Endothelial cell of umbilical vein (primary cell): ENCODE data around the gene AMMECR1. TPM values are rescaled to one million over a fixed set of nuclear protein-coding genes. Genes with fewer than 3 reads are reported as not detected.

Source experiments
- BruUV-seq: library from RNA; stranded (reverse); fragments of 400-500 nt; replicated peaks from 2 replicates; lab custom pipeline; 2021; lab: Mats Ljungman, UMichigan
- CTCF ChIA-PET: fragments of 300-600, 350-600 bp; sonication (Branson Sonifier 250); formaldehyde crosslinking; loops from one replicate; lab custom pipeline; 2021; ENCODE audit warnings: antibody characterized with exemption, inconsistent platforms; lab: Charles Lee
- POLR2A ChIA-PET: fragments of 300-600, 350-600 bp; sonication (Branson Sonifier 250); formaldehyde crosslinking; loops from one replicate; lab custom pipeline; 2021; ENCODE audit warnings: antibody characterized with exemption, inconsistent platforms; lab: Charles Lee
- DNase-seq: peaks from one replicate; pipeline ENCODE4 v3.0.0-alpha.2; 2011; ENCODE audit warnings: low read depth, low spot score
- FAIRE-seq: peaks from 2 replicates; lab custom pipeline; 2011; peaks lifted over from hg19 to GRCh38; lab: Jason Lieb, UNC
- H2AFZ ChIP-seq: 2 replicates; pipeline ENCODE4 v1.6.0; 2012; ENCODE audit warnings: low read depth, low read length, control low read depth, inconsistent platforms
- H3K27ac ChIP-seq: 2 replicates; pipeline ENCODE4 v1.5.1; 2011; ENCODE audit warnings: low read depth, mild to moderate bottlenecking, control low read depth, low read length, moderate library complexity; ENCODE audit not compliant: insufficient read depth
- H3K27me3 ChIP-seq, 2 experiments: 2 replicates each; pipeline versions ENCODE4 v1.6.0 to v1.6.1; 2011; ENCODE audit warnings: low read length in 2 of 2, mixed read lengths in 1 of 2; ENCODE audit not compliant: control insufficient read depth in 2 of 2, insufficient read depth in 2 of 2
- H3K36me3 ChIP-seq, 2 experiments: 2 replicates in 1 of 2; 3 replicates in 1 of 2; pipeline ENCODE4 v1.5.1; 2011; ENCODE audit warnings: low read length in 2 of 2, mild to moderate bottlenecking in 1 of 2, moderate library complexity in 1 of 2; ENCODE audit not compliant: control insufficient read depth in 2 of 2, insufficient read depth in 2 of 2; ENCODE audit errors: extremely low read depth in 1 of 2
- H3K4me1 ChIP-seq: 3 replicates; pipeline ENCODE4 v1.5.1; 2011; ENCODE audit warnings: mild to moderate bottlenecking, low read length; ENCODE audit not compliant: control insufficient read depth, insufficient read depth; ENCODE audit errors: extremely low read depth
- H3K4me2 ChIP-seq: 2 replicates; pipeline ENCODE4 v1.6.1; 2011; ENCODE audit warnings: low read length, control low read depth, mixed read lengths; ENCODE audit not compliant: insufficient read depth
- H3K4me3 ChIP-seq, 3 experiments: fragments of 200-600 bp in 1 of 3; sonication (generic), shearing (Covaris generic) in 1 of 3; replicated peaks in 1 of 3; 2 replicates each; pipeline ENCODE4 v1.5.1; 2011 to 2016; ENCODE audit warnings: control low read depth in 3 of 3, low read length in 3 of 3, mild to moderate bottlenecking in 2 of 3, inconsistent platforms in 1 of 3, low read depth in 1 of 3, moderate library complexity in 1 of 3; ENCODE audit not compliant: insufficient read depth in 1 of 3
- H3K79me2 ChIP-seq: 2 replicates; pipeline ENCODE4 v1.6.0; 2012; ENCODE audit warnings: low read length, inconsistent platforms; ENCODE audit not compliant: control insufficient read depth, insufficient read depth
- H3K9ac ChIP-seq: replicated peaks from 2 replicates; pipeline ENCODE3; 2011; ENCODE audit warnings: low read length, control low read depth; ENCODE audit not compliant: insufficient read depth; ENCODE audit errors: extremely low read depth
- H3K9me1 ChIP-seq: replicated peaks from 3 replicates; pipeline ENCODE4 v1.6.0; 2011; ENCODE audit warnings: mild to moderate bottlenecking, low read length; ENCODE audit not compliant: control insufficient read depth, insufficient read depth; ENCODE audit errors: extremely low read depth
- H3K9me3 ChIP-seq: replicated peaks from 2 replicates; pipeline ENCODE4 v1.5.1; 2012; ENCODE audit warnings: low read length, inconsistent platforms; ENCODE audit not compliant: control insufficient read depth, insufficient read depth
- H4K20me1 ChIP-seq: replicated peaks from 2 replicates; pipeline ENCODE3; 2011; ENCODE audit warnings: mild to moderate bottlenecking, low read length; ENCODE audit not compliant: control insufficient read depth, insufficient read depth; ENCODE audit errors: extremely low read depth
- EZH2 ChIP-seq: IDR thresholded peaks from 2 replicates; pipeline ENCODE4 v1.6.1; 2012; ENCODE audit warnings: borderline replicate concordance, low read depth, mild to moderate bottlenecking, moderate library complexity, low read length, inconsistent platforms; ENCODE audit not compliant: severe bottlenecking
- FOS ChIP-seq: IDR thresholded peaks from 2 replicates; pipeline ENCODE4 v1.6.1; 2011; ENCODE audit warnings: mild to moderate bottlenecking, low read length, moderate library complexity, borderline replicate concordance; ENCODE audit not compliant: insufficient read depth
- GATA2 ChIP-seq: IDR thresholded peaks from 2 replicates; pipeline ENCODE4 v1.7.0; 2011; ENCODE audit warnings: low read depth, mild to moderate bottlenecking, moderate library complexity, mixed read lengths, low read length; ENCODE audit not compliant: insufficient read length, insufficient read depth
- JUN ChIP-seq: IDR thresholded peaks from 2 replicates; pipeline ENCODE4 v1.6.1; 2011; ENCODE audit warnings: borderline replicate concordance, low read depth; ENCODE audit not compliant: insufficient read length, insufficient read depth
- MAX ChIP-seq: IDR thresholded peaks from 2 replicates; pipeline ENCODE4 v1.6.1; 2011; ENCODE audit not compliant: insufficient read depth, insufficient read length
- MYC ChIP-seq: IDR thresholded peaks from one replicate; pipeline ENCODE4 v1.6.1; 2011; ENCODE audit warnings: mild to moderate bottlenecking, low read depth, low read length
- POLR2A ChIP-seq: IDR thresholded peaks from 2 replicates; pipeline ENCODE4 v1.6.1; 2012; ENCODE audit warnings: low read depth, mild to moderate bottlenecking, control low read depth, low read length
- POLR2AphosphoS5 ChIP-seq: IDR thresholded peaks from 2 replicates; pipeline ENCODE4 v1.6.1; 2012; ENCODE audit warnings: low read depth, mild to moderate bottlenecking, control low read depth, low read length, moderate library complexity; ENCODE audit not compliant: insufficient read depth
- dilution Hi-C: fragments of 300-500 bp; cut with MboI; formaldehyde crosslinking; loops from one replicate; pipeline ENCODE4 v1.15.0; 2019; ENCODE audit warnings: low sequenced_read_pairs; ENCODE audit not compliant: extremely low pct_ligation_motif_present
- intact Hi-C: fragments of 100-400 bp; cut with micrococcal nuclease; formaldehyde crosslinking; loops from one replicate; pipeline ENCODE4 v1.10.0; 2022
- polyA plus RNA-seq, 4 experiments: library from polyadenylated mRNA; depleted of rRNA in 3 of 4; stranded (reverse) in 3 of 4; unstranded in 1 of 4; fragments of >200 nt; gene quantifications; 2 replicates each; pipeline versions ENCODE4 v1.2.1 to v1.2.3, GENCODE V29; 2011 to 2012; ENCODE audit warnings: missing spikeins in 1 of 4
- total RNA-seq: library from RNA; stranded (reverse); gene quantifications from 2 replicates; pipeline ENCODE4 v1.2.3, GENCODE V29; 2021
- TF ChIP-seq, protein P1 (sequence below), 2 donors: IDR thresholded peaks; 1 replicate in 1 of 2; 2 replicates in 1 of 2; pipeline ENCODE4 v1.5.1; 2011; ENCODE audit warnings: low read length in 2 of 2, mild to moderate bottlenecking in 2 of 2, moderate library complexity in 2 of 2, control low read depth in 1 of 2, inconsistent platforms in 1 of 2, low read depth in 1 of 2; ENCODE audit not compliant: insufficient read depth in 1 of 2; ENCODE audit errors: extremely low read depth in 1 of 2

AMMECR1 gene
- total and polyA plus RNA-seq, 2 donors (not counting 3 experiments of a cell fraction or from before 2014, with no cell fraction given), result 3.6 to 6.9 TPM

GRCh38 chrX:110178179-110178865 lies 139.6 kb downstream of the AMMECR1 start:
- no peak for TF ChIP-seq EZH2
- TF ChIP-seq POLR2A, result no peak
- TF ChIP-seq, protein P1, sequence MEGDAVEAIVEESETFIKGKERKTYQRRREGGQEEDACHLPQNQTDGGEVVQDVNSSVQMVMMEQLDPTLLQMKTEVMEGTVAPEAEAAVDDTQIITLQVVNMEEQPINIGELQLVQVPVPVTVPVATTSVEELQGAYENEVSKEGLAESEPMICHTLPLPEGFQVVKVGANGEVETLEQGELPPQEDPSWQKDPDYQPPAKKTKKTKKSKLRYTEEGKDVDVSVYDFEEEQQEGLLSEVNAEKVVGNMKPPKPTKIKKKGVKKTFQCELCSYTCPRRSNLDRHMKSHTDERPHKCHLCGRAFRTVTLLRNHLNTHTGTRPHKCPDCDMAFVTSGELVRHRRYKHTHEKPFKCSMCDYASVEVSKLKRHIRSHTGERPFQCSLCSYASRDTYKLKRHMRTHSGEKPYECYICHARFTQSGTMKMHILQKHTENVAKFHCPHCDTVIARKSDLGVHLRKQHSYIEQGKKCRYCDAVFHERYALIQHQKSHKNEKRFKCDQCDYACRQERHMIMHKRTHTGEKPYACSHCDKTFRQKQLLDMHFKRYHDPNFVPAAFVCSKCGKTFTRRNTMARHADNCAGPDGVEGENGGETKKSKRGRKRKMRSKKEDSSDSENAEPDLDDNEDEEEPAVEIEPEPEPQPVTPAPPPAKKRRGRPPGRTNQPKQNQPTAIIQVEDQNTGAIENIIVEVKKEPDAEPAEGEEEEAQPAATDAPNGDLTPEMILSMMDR (IDR thresholded peaks at IDR 0.05; ENCODE audit: extremely low read depth in 1 of 2, insufficient read depth in 1 of 2, low read depth in 1 of 2, low read length in 2 of 2), result no peak
- no peak for TF ChIP-seq FOS
- TF ChIP-seq MYC, result no peak
- DNase-seq, result no peak
- dilution Hi-C loops (no loop called here), intact Hi-C loops (no loop called here)
- Histone ChIP-seq H3K4me3 (no peak overlapping the region), H3K27me3 (no peaks in the 10 kb centered on the region), H3K9me1 (no peaks in the 10 kb centered on the region), H3K4me1 (peaks cover 3% of the 10 kb centered on the region), H3K79me2 (no peaks in the 10 kb centered on the region), H3K9ac (no peak overlapping the region), H3K36me3 (no peaks in the 10 kb centered on the region), H3K27ac (no peak overlapping the region), H4K20me1 (no peaks in the 10 kb centered on the region), H2AFZ (no peak overlapping the region), H3K9me3 (no peaks in the 10 kb centered on the region), H3K4me2 (no peak overlapping the region)
- ChIA-PET POLR2A (no interaction called here), CTCF (interaction anchor here (1.5 to 2.5 kb wide), 3 partner anchors 10 to 31 kb away, joined by 3 to 11 read pairs (median 4); no protein-coding TSS in a partner anchor)
- BruUV-seq, result no TSS peak
- FAIRE-seq, result no peak

GRCh38 chrX:110175696-110176095 lies 142.2 kb downstream of the AMMECR1 start:
- H3K4me1 ChIP-seq, result peaks cover 6% of the 10 kb centered on the region
- FAIRE-seq, result no peak
- intact Hi-C loops, result no loop called here
- dilution Hi-C loops, result no loop called here
- no peak overlapping the region for H3K9ac ChIP-seq
- no peak overlapping the region for H3K27ac ChIP-seq
- no peaks in the 10 kb centered on the region for H3K9me3 ChIP-seq
- no TSS peak for BruUV-seq
- H3K79me2 ChIP-seq, result no peaks in the 10 kb centered on the region
- no peaks in the 10 kb centered on the region for H4K20me1 ChIP-seq
- TF ChIP-seq POLR2A, result no peak
- no peak for TF ChIP-seq POLR2AphosphoS5
- TF ChIP-seq MYC, result no peak
- TF ChIP-seq EZH2, result no peak
- no peak for TF ChIP-seq JUN
- no peak for TF ChIP-seq FOS
- TF ChIP-seq, protein P1 (IDR thresholded peaks at IDR 0.05; ENCODE audit: extremely low read depth in 1 of 2, insufficient read depth in 1 of 2, low read depth in 1 of 2, low read length in 2 of 2), result no peak
- no peak for TF ChIP-seq GATA2
- TF ChIP-seq MAX, result no peak
- H3K27me3 ChIP-seq, result no peaks in the 10 kb centered on the region
- ChIA-PET POLR2A (no interaction called here), CTCF (interaction anchor here (0.7 kb wide), 1 partner anchor 141 kb away, joined by 3 read pairs; no protein-coding TSS in a partner anchor)
- H3K36me3 ChIP-seq, result no peaks in the 10 kb centered on the region
- H3K4me2 ChIP-seq, result no peak overlapping the region
- no peak for DNase-seq
- H2AFZ ChIP-seq, result no peak overlapping the region
- no peak overlapping the region for H3K4me3 ChIP-seq
- no peaks in the 10 kb centered on the region for H3K9me1 ChIP-seq
